GM21515 (cell line): Measurements from ENCODE around the gene ACTL6B.
"Not testable (repeated sequence)": the region's sequence is repeated elsewhere in the genome, so short reads cannot be mapped to it uniquely, and the experiment has no call there.

ENCODE experiments used
- ATAC-seq: cut with Tn5 transposase; IDR thresholded peaks from one replicate; pipeline ENCODE4 v1.9.1; 2021; ENCODE audit not compliant: unreplicated experiment

The ACTL6B gene

GRCh38 chr7:100655908-100656674 lies at the start of gene ACTL6B:
Gene ACTL6B (minus strand): TSS chr7:100656448. CDS start chr7:100656354, 94 bp downstream.
- ATAC-seq, result no peak

- peak; percentile 59 for ATAC-seq
Observed at GRCh38 chr7:100705320-100705752, 49.1 kb upstream of the ACTL6B start.

- not testable (repeated sequence) for ATAC-seq
Observed at GRCh38 chr7:100701089-100701488, 44.8 kb upstream of the ACTL6B start.

- no peak for ATAC-seq
Observed at GRCh38 chr7:100699018-100699417, 42.8 kb upstream of the ACTL6B start.

GRCh38 chr7:100696123-100696521 lies 39.9 kb upstream of the ACTL6B start:
- ATAC-seq, result no peak

GRCh38 chr7:100694098-100694745 lies 38.0 kb upstream of the ACTL6B start, which contains the start of gene GIGYF1:
Gene GIGYF1 (minus strand): TSS chr7:100694250. CDS start chr7:100688238, 6,012 bp downstream.
- no peak for ATAC-seq

GRCh38 chr7:100693312-100694097 lies 37.3 kb upstream of the ACTL6B start:
- ATAC-seq, result no peak

GRCh38 chr7:100692578-100692961 lies 36.3 kb upstream of the ACTL6B start:
- ATAC-seq, result no peak

- ATAC-seq, result no peak
Observed at GRCh38 chr7:100691676-100692577, 35.7 kb upstream of the ACTL6B start.

GRCh38 chr7:100689230-100690135 lies 33.2 kb upstream of the ACTL6B start:
- no peak for ATAC-seq

GRCh38 chr7:100688326-100688860 lies 32.1 kb upstream of the ACTL6B start:
- no peak for ATAC-seq

GRCh38 chr7:100687751-100688300 lies 31.6 kb upstream of the ACTL6B start:
- no peak for ATAC-seq

GRCh38 chr7:100687261-100687660 lies 31.0 kb upstream of the ACTL6B start:
- ATAC-seq, result no peak

GRCh38 chr7:100686822-100687211 lies 30.6 kb upstream of the ACTL6B start:
- no peak for ATAC-seq

GRCh38 chr7:100686201-100686821 lies 30.1 kb upstream of the ACTL6B start:
- no peak for ATAC-seq

GRCh38 chr7:100685631-100686145 lies 29.4 kb upstream of the ACTL6B start:
- ATAC-seq, result no peak

- no peak for ATAC-seq
Observed at GRCh38 chr7:100685049-100685605, 28.9 kb upstream of the ACTL6B start.

GRCh38 chr7:100684534-100685042 lies 28.3 kb upstream of the ACTL6B start:
- ATAC-seq, result no peak
